K562 (cell line): ENCODE data around the gene TMEM267. TPM values are rescaled to one million over a fixed set of nuclear protein-coding genes. Genes with fewer than 3 reads are reported as not detected.

ENCODE experiments used
- ETS1 ChIP-seq: conservative IDR thresholded peaks from 2 replicates; pipeline ENCODE4 v1.6.1; 2011; ENCODE audit warnings: low read depth, mild to moderate bottlenecking, low read length; ENCODE audit not compliant: control insufficient read depth
- FOSL1 ChIP-seq: fragments of 200-800 bp; sonication (Bioruptor generic); conservative IDR thresholded peaks from 2 replicates; pipeline ENCODE4 v1.6.1; 2016; ENCODE audit warnings: missing genetic modification characterization, missing compliant biosample characterization
- MAX ChIP-seq: sonication (generic); formaldehyde crosslinking; IDR thresholded peaks from 2 replicates; pipeline ENCODE4 v1.9.0; 2022; ENCODE audit warnings: mild to moderate bottlenecking, missing genetic modification reagents
- MBD1 ChIP-seq: fragments of 250-450 bp; sonication (Bioruptor Pico); IDR thresholded peaks from 2 replicates; pipeline ENCODE4 v1.8.0; 2022; ENCODE audit warnings: inconsistent platforms
- MTA1 ChIP-seq: fragments of 450-650 bp; IDR thresholded peaks from 2 replicates; pipeline ENCODE4 v1.6.1; 2017; ENCODE audit warnings: borderline replicate concordance
- MYNN ChIP-seq, 2 experiments: sonication (generic); formaldehyde crosslinking in 1 of 2; IDR thresholded peaks; 2 replicates each; pipeline versions ENCODE4 v1.5.0 to v1.6.1; 2016 to 2020; ENCODE audit warnings: antibody characterized with exemption in 1 of 2, missing genetic modification reagents in 1 of 2
- RFX5 ChIP-seq: IDR thresholded peaks from 2 replicates; pipeline ENCODE4 v1.6.1; 2011; ENCODE audit warnings: low read depth, mild to moderate bottlenecking, improper control_type of control experiment, low read length
- SAFB ChIP-seq: fragments of 200-400 bp; formaldehyde crosslinking; IDR thresholded peaks from 2 replicates; pipeline ENCODE4 v1.6.1; 2017; ENCODE audit warnings: low read depth, low read length, borderline replicate concordance
- SP2 ChIP-seq: IDR thresholded peaks from 2 replicates; pipeline ENCODE4 v1.6.1; 2011; ENCODE audit warnings: mild to moderate bottlenecking, low read depth, low read length, moderate library complexity; ENCODE audit not compliant: poor library complexity, severe bottlenecking; ENCODE audit errors: extremely low read depth
- SUPT5H ChIP-seq: fragments of 450-650 bp; IDR thresholded peaks from 2 replicates; pipeline ENCODE4 v1.6.1; 2016
- ZBTB49 ChIP-seq: sonication (generic); formaldehyde crosslinking; IDR thresholded peaks from 2 replicates; pipeline ENCODE4 v1.8.0; 2022; ENCODE audit warnings: missing genetic modification reagents, mild to moderate bottlenecking, borderline replicate concordance
- ZNF253 ChIP-seq: fragments of 250-450 bp; sonication (Bioruptor Pico); conservative IDR thresholded peaks from 2 replicates; pipeline ENCODE4 v1.6.1; 2021; ENCODE audit warnings: mild to moderate bottlenecking
- ZNF398 ChIP-seq: fragments of 250-450 bp; sonication (Bioruptor Pico); IDR thresholded peaks from 2 replicates; pipeline ENCODE4 v1.8.0; 2021; ENCODE audit warnings: moderate library complexity, mild to moderate bottlenecking, inconsistent platforms
- ZNF507 ChIP-seq: conservative IDR thresholded peaks from 2 replicates; pipeline ENCODE4 v1.6.1; 2017; ENCODE audit warnings: missing genetic modification characterization, missing compliant biosample characterization
- ZNF584 ChIP-seq: fragments of 200-800 bp; sonication (Bioruptor generic); IDR thresholded peaks from 2 replicates; pipeline ENCODE4 v1.6.1; 2016; ENCODE audit warnings: low read depth, mild to moderate bottlenecking, missing genetic modification characterization, missing compliant biosample characterization
- ZNF778 ChIP-seq: fragments of 450-650 bp; formaldehyde crosslinking; IDR thresholded peaks from 2 replicates; pipeline ENCODE4 v1.4.0; 2020; ENCODE audit warnings: mild to moderate bottlenecking, moderate library complexity
- polyA plus RNA-seq, 8 experiments: library from polyadenylated mRNA; depleted of rRNA in 4 of 8; stranded (reverse) in 5 of 8; unstranded in 3 of 8; fragments of >200 nt; fragmentation: Nextera tagmentation in 2 of 8; fragmentation: Illumina TruSeq in 1 of 8; extraction: Ambion mirVana in 2 of 8; extraction: Trizol in 1 of 8; gene quantifications; 2 replicates each; pipeline versions ENCODE4 v1.2.1 to v1.2.3, GENCODE V29; 2011 to 2014; ENCODE audit warnings: inconsistent platforms in 1 of 8, missing spikeins in 1 of 8
- total RNA-seq, 7 experiments: library from RNA; depleted of rRNA in 6 of 7; stranded (reverse); fragments of >200 nt in 6 of 7; fragmentation: Illumina TruSeq in 2 of 7; extraction: Trizol in 2 of 7; gene quantifications; 2 replicates each; pipeline versions ENCODE4 v1.2.1 to v1.2.3, GENCODE V29; 2011 to 2021; ENCODE audit warnings: low replicate concordance in 1 of 7
- TF ChIP-seq, protein P1 (sequence below): fragments of 200-800 bp; sonication (Bioruptor generic); IDR thresholded peaks from 2 replicates; pipeline ENCODE4 v1.6.1; 2017; ENCODE audit warnings: missing genetic modification characterization, missing compliant biosample characterization

The TMEM267 gene
- total and polyA plus RNA-seq, 9 of the 15 experiments (the other 6 are each of a cell fraction or from before 2014, with no cell fraction given), result 8.1 to 61.1 (median 17.8) TPM

DNA sequence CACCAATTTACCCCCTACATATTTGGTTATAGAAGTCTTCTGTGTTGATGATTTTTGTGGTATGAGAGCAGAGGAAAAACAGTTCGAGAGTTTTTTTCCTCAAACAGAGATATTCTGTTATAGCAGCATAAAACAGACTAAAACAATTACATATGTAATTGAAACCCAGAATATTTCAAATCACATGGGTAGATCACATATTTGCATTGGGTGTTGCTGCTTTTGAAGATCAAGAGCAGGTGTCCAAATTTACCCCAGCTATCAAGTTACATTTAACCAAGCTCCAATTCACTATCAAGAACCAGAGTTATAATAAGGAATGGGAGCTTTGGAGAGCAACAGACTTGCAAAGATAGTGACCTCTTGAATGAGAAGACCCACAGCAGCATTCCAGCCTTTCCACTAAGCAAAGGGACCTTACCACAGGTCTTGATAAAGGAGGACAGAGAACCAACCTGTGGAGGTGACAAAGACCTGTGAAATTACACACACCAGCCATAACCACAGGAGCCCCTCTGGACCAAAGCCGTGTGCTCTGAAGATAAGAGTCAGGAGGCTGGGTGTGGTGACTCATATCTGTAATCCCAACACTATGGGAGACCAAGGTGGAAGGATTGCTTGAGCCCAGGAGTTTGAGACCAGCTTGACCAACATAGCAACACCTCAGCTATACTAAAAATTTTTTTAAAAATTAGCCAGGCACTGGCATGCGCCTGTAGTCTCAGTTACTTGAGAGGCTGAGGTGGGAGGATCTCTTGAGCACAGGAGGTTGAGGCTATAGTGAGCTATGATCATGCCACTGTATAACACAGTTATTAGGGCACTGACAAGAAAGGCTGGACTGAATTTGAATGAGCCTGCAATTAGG lies 67.5 kb downstream of the TMEM267 start (continued):
- no peak for TF ChIP-seq ZNF398 (CRISPR knock-in tag)
- TF ChIP-seq ZNF507 (tag), result no peak
- no peak for TF ChIP-seq ZNF584
- TF ChIP-seq, protein P1, sequence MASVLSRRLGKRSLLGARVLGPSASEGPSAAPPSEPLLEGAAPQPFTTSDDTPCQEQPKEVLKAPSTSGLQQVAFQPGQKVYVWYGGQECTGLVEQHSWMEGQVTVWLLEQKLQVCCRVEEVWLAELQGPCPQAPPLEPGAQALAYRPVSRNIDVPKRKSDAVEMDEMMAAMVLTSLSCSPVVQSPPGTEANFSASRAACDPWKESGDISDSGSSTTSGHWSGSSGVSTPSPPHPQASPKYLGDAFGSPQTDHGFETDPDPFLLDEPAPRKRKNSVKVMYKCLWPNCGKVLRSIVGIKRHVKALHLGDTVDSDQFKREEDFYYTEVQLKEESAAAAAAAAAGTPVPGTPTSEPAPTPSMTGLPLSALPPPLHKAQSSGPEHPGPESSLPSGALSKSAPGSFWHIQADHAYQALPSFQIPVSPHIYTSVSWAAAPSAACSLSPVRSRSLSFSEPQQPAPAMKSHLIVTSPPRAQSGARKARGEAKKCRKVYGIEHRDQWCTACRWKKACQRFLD (CRISPR knock-in tag), result no peak
- TF ChIP-seq RFX5, result no peak
- no peak for TF ChIP-seq MBD1 (CRISPR knock-in tag)
- TF ChIP-seq SUPT5H, result no peak
- TF ChIP-seq ZNF253 (CRISPR knock-in tag), result no peak
- peak; percentile 94 for TF ChIP-seq FOSL1
- TF ChIP-seq ZBTB49 (CRISPR knock-in tag), result no peak
- TF ChIP-seq SP2, result no peak
- peak; percentile 90 for TF ChIP-seq MYNN (IDR thresholded peaks at IDR 0.05)
- TF ChIP-seq MYNN (CRISPR knock-in tag; IDR thresholded peaks at IDR 0.05), result no peak
- TF ChIP-seq ZNF778 (CRISPR knock-in tag), result no peak
- 0 out of 2 replicates have a peak, but pooled peaks have one; percentile 30 for TF ChIP-seq MTA1
- 0 out of 2 replicates have a peak, but pooled peaks have one; percentile 42 for TF ChIP-seq ETS1
- no peak for TF ChIP-seq SAFB
- TF ChIP-seq MAX, result no peak
